Measurements from ENCODE around the gene SUSD6.
"Not testable (repeated sequence)": the region's sequence is repeated elsewhere in the genome, so short reads cannot be mapped to it uniquely, and the experiment has no call there.

The SUSD6 gene

GRCh38 chr14:69696633-69697557, 85.5 kb downstream of the SUSD6 start:
- DNase-seq (ENCODE audit: low read depth in 1 of 2, low spot score in 1 of 2), result no peak
- Histone ChIP-seq H3K4me3 (replicated peaks; ENCODE audit: insufficient read depth, low read length) (no peak overlapping the region), H3K27me3 (ENCODE audit: insufficient read depth, poor library complexity, severe bottlenecking) (no peaks in the 10 kb centered on the region), H3K27ac (replicated peaks) (peak overlapping the region; percentile 45)
- TF ChIP-seq, protein P1, sequence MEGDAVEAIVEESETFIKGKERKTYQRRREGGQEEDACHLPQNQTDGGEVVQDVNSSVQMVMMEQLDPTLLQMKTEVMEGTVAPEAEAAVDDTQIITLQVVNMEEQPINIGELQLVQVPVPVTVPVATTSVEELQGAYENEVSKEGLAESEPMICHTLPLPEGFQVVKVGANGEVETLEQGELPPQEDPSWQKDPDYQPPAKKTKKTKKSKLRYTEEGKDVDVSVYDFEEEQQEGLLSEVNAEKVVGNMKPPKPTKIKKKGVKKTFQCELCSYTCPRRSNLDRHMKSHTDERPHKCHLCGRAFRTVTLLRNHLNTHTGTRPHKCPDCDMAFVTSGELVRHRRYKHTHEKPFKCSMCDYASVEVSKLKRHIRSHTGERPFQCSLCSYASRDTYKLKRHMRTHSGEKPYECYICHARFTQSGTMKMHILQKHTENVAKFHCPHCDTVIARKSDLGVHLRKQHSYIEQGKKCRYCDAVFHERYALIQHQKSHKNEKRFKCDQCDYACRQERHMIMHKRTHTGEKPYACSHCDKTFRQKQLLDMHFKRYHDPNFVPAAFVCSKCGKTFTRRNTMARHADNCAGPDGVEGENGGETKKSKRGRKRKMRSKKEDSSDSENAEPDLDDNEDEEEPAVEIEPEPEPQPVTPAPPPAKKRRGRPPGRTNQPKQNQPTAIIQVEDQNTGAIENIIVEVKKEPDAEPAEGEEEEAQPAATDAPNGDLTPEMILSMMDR (IDR thresholded peaks at IDR 0.05; ENCODE audit: insufficient read depth, low read length), result no peak
- no peak for TF ChIP-seq REST (IDR thresholded peaks at IDR 0.05; ENCODE audit: insufficient replicate concordance, low read depth)
- TF ChIP-seq GABPA (IDR thresholded peaks at IDR 0.05; ENCODE audit: low read depth), result no peak
- no peak for TF ChIP-seq POLR2AphosphoS5 (IDR thresholded peaks at IDR 0.05; ENCODE audit: low read depth)
- no peak for TF ChIP-seq SPI1 (IDR thresholded peaks at IDR 0.05; ENCODE audit: borderline replicate concordance, low read depth)

DNA sequence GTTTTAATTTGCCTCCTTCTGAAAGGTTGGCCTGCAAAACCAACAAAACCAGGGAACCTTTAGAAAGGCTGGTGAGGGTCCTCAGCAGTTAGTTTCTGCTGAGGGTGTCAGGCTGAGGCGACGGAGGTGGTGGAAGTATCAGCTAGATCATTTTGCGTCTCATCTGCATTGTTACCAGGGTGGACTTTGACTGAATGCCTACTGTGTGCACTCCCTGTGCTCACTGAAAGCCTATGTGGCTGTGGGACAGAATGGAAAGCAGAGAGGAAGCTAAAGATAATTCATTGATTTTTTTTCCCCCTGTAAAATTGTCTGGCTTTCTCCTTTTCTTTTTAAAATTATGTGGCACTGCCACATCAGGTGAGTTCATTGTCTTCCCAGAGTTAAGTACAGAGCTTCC, 87.2 kb downstream of the SUSD6 start:
- no peak for DNase-seq (ENCODE audit: low read depth in 1 of 2, low spot score in 1 of 2)
- H3K27ac ChIP-seq (replicated peaks), result no peak overlapping the region
- no peaks in the 10 kb centered on the region for H3K27me3 ChIP-seq (ENCODE audit: insufficient read depth, poor library complexity, severe bottlenecking)
- TF ChIP-seq POLR2AphosphoS5 (IDR thresholded peaks at IDR 0.05; ENCODE audit: low read depth) (no peak), SPI1 (IDR thresholded peaks at IDR 0.05; ENCODE audit: borderline replicate concordance, low read depth) (no peak), REST (IDR thresholded peaks at IDR 0.05; ENCODE audit: insufficient replicate concordance, low read depth) (no peak), GABPA (IDR thresholded peaks at IDR 0.05; ENCODE audit: low read depth) (no peak)
- TF ChIP-seq, protein P1 (IDR thresholded peaks at IDR 0.05; ENCODE audit: insufficient read depth, low read length), result no peak
- H3K4me3 ChIP-seq (replicated peaks; ENCODE audit: insufficient read depth, low read length), result no peak overlapping the region

DNA sequence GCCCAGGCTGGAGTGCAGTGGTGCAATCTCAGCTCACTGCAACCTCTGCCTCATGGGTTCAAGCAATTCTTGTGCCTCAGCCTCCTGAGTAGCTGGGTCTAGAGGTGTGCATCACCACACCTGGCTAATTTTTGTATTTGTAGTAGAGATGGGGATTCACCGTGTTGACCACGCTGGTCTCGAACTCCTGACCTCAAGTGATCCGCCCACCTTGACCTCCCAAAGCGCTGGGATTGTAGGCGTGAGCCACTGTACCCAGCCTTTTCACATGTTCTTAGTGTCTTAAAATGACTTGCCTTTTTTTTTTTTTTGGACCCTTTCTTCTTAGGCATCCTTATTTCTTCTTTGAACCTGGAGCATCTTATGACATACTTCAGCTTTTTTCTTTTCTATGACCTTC, 87.8 kb downstream of the SUSD6 start:
- not testable (repeated sequence) for DNase-seq (ENCODE audit: low read depth in 1 of 2, low spot score in 1 of 2); H3K27me3 ChIP-seq (ENCODE audit: insufficient read depth, poor library complexity, severe bottlenecking); H3K4me3 ChIP-seq (replicated peaks; ENCODE audit: insufficient read depth, low read length); H3K27ac ChIP-seq (replicated peaks)

GRCh38 chr14:69699748-69700303, 88.4 kb downstream of the SUSD6 start:
- H3K27ac ChIP-seq (replicated peaks), result no peak overlapping the region
- no peak for DNase-seq (ENCODE audit: low read depth in 1 of 2, low spot score in 1 of 2)
- no peak overlapping the region for H3K4me3 ChIP-seq (replicated peaks; ENCODE audit: insufficient read depth, low read length)
- TF ChIP-seq SPI1 (IDR thresholded peaks at IDR 0.05; ENCODE audit: borderline replicate concordance, low read depth) (no peak), GABPA (IDR thresholded peaks at IDR 0.05; ENCODE audit: low read depth) (no peak), POLR2AphosphoS5 (IDR thresholded peaks at IDR 0.05; ENCODE audit: low read depth) (no peak), REST (IDR thresholded peaks at IDR 0.05; ENCODE audit: insufficient replicate concordance, low read depth) (no peak)
- TF ChIP-seq, protein P1 (IDR thresholded peaks at IDR 0.05; ENCODE audit: insufficient read depth, low read length), result no peak
- no peaks in the 10 kb centered on the region for H3K27me3 ChIP-seq (ENCODE audit: insufficient read depth, poor library complexity, severe bottlenecking)
